K562 (cell line): ENCODE measurements around the gene DHX35. TPM values are rescaled to one million over a fixed set of nuclear protein-coding genes. Genes with fewer than 3 reads are reported as not detected.

Source experiments
- CCNT2 ChIP-seq: IDR thresholded peaks from 2 replicates; pipeline ENCODE4 v1.6.1; 2011; ENCODE audit warnings: borderline replicate concordance, low read depth, mild to moderate bottlenecking, moderate library complexity, mixed read lengths, low read length; ENCODE audit not compliant: insufficient read length; ENCODE audit errors: extremely low read depth
- E2F3 ChIP-seq: fragments of 250-450 bp; sonication (Bioruptor Pico); IDR thresholded peaks from 2 replicates; pipeline ENCODE4 v1.4.0; 2020; ENCODE audit warnings: mild to moderate bottlenecking
- EHMT2 ChIP-seq: fragments of 450-650 bp; IDR thresholded peaks from 2 replicates; pipeline ENCODE4 v1.6.1; 2018; ENCODE audit warnings: antibody characterized with exemption
- FOXP4 ChIP-seq: sonication (generic); formaldehyde crosslinking; IDR thresholded peaks from 2 replicates; pipeline ENCODE4 v1.8.0; 2022; ENCODE audit warnings: mild to moderate bottlenecking, missing genetic modification reagents, borderline replicate concordance
- HSF4 ChIP-seq: fragments of 250-450 bp; sonication (Bioruptor Pico); IDR thresholded peaks from 2 replicates; pipeline ENCODE4 v2.1.2; 2022; ENCODE audit warnings: mild to moderate bottlenecking, moderate library complexity, borderline replicate concordance
- ILK ChIP-seq: fragments of 450-650 bp; IDR thresholded peaks from 2 replicates; pipeline ENCODE4 v1.6.1; 2016; ENCODE audit warnings: missing genetic modification characterization, low read depth, mild to moderate bottlenecking, missing compliant biosample characterization, moderate library complexity, borderline replicate concordance
- KDM4B ChIP-seq, 2 experiments: fragments of 450-650 bp in 1 of 2; sonication (generic) in 1 of 2; IDR thresholded peaks; 2 replicates each; pipeline ENCODE4 v1.6.1; 2016 to 2017; ENCODE audit warnings: borderline replicate concordance in 2 of 2, antibody characterized with exemption in 1 of 2, low read depth in 1 of 2, mild to moderate bottlenecking in 1 of 2
- LCOR ChIP-seq: sonication (generic); formaldehyde crosslinking; IDR thresholded peaks from 2 replicates; pipeline ENCODE4 v1.8.0; 2022; ENCODE audit warnings: mild to moderate bottlenecking, missing genetic modification reagents
- MAZ ChIP-seq, 2 experiments: fragments of 450-650 bp in 1 of 2; sonication (generic) in 1 of 2; formaldehyde crosslinking; IDR thresholded peaks in 1 of 2; conservative IDR thresholded peaks in 1 of 2; 2 replicates each; pipeline versions ENCODE4 v1.4.0 to v1.5.0; 2020; ENCODE audit warnings: mild to moderate bottlenecking in 1 of 2, missing genetic modification reagents in 1 of 2
- PHF20 ChIP-seq: fragments of 450-650 bp; IDR thresholded peaks from 2 replicates; pipeline ENCODE4 v1.6.1; 2018; ENCODE audit not compliant: partially characterized antibody
- PTBP1 ChIP-seq: fragments of 200-400 bp; formaldehyde crosslinking; IDR thresholded peaks from 2 replicates; pipeline ENCODE4 v1.6.1; 2017; ENCODE audit warnings: low read depth, low read length
- RBBP5 ChIP-seq: fragments of 200-600 bp; sonication (generic); IDR thresholded peaks from 2 replicates; pipeline ENCODE4 v1.6.1; 2012; ENCODE audit warnings: borderline replicate concordance, mild to moderate bottlenecking, low read length, control low read depth, inconsistent platforms; ENCODE audit not compliant: insufficient read depth, poor library complexity, severe bottlenecking
- VEZF1 ChIP-seq: fragments of 200-800 bp; sonication (Bioruptor generic); IDR thresholded peaks from 2 replicates; pipeline ENCODE4 v1.6.1; 2017; ENCODE audit warnings: missing genetic modification characterization, missing compliant biosample characterization
- ZNF146 ChIP-seq: IDR thresholded peaks from one replicate; pipeline ENCODE4 v1.6.1; 2018; ENCODE audit warnings: missing compliant biosample characterization; ENCODE audit not compliant: unreplicated experiment
- ZNF174 ChIP-seq: fragments of 250-450 bp; sonication (Bioruptor Pico); IDR thresholded peaks from 2 replicates; pipeline ENCODE4 v1.4.0; 2020; ENCODE audit warnings: mild to moderate bottlenecking
- ZNF253 ChIP-seq: fragments of 250-450 bp; sonication (Bioruptor Pico); conservative IDR thresholded peaks from 2 replicates; pipeline ENCODE4 v1.6.1; 2021; ENCODE audit warnings: mild to moderate bottlenecking
- ZNF699 ChIP-seq: fragments of 250-450 bp; sonication (Bioruptor Pico); IDR thresholded peaks from 2 replicates; pipeline ENCODE4 v1.8.0; 2021; ENCODE audit warnings: mild to moderate bottlenecking, moderate library complexity; ENCODE audit not compliant: insufficient replicate concordance
- polyA plus RNA-seq, 8 experiments: library from polyadenylated mRNA; depleted of rRNA in 4 of 8; stranded (reverse) in 5 of 8; unstranded in 3 of 8; fragments of >200 nt; fragmentation: Nextera tagmentation in 2 of 8; fragmentation: Illumina TruSeq in 1 of 8; extraction: Ambion mirVana in 2 of 8; extraction: Trizol in 1 of 8; gene quantifications; 2 replicates each; pipeline versions ENCODE4 v1.2.1 to v1.2.3, GENCODE V29; 2011 to 2014; ENCODE audit warnings: inconsistent platforms in 1 of 8, missing spikeins in 1 of 8
- total RNA-seq, 7 experiments: library from RNA; depleted of rRNA in 6 of 7; stranded (reverse); fragments of >200 nt in 6 of 7; fragmentation: Illumina TruSeq in 2 of 7; extraction: Trizol in 2 of 7; gene quantifications; 2 replicates each; pipeline versions ENCODE4 v1.2.1 to v1.2.3, GENCODE V29; 2011 to 2021; ENCODE audit warnings: low replicate concordance in 1 of 7
- TF ChIP-seq, protein P1 (sequence below): fragments of 200-800 bp; sonication (Bioruptor generic); IDR thresholded peaks from 2 replicates; pipeline ENCODE4 v1.6.1; 2016; ENCODE audit warnings: missing genetic modification characterization, missing compliant biosample characterization

DHX35 gene
- total and polyA plus RNA-seq, 9 of the 15 experiments (the other 6 are each of a cell fraction or from before 2014, with no cell fraction given) = 6.5 to 25.6 (median 16.9) TPM

GRCh38 chr20:38926142-38926933, 35.8 kb upstream of the DHX35 start, which contains the start of gene FAM83D (continued):
- TF ChIP-seq ZNF146 (CRISPR knock-in tag) = no peak
- no peak for TF ChIP-seq ZNF174 (CRISPR knock-in tag)
- TF ChIP-seq, protein P1, sequence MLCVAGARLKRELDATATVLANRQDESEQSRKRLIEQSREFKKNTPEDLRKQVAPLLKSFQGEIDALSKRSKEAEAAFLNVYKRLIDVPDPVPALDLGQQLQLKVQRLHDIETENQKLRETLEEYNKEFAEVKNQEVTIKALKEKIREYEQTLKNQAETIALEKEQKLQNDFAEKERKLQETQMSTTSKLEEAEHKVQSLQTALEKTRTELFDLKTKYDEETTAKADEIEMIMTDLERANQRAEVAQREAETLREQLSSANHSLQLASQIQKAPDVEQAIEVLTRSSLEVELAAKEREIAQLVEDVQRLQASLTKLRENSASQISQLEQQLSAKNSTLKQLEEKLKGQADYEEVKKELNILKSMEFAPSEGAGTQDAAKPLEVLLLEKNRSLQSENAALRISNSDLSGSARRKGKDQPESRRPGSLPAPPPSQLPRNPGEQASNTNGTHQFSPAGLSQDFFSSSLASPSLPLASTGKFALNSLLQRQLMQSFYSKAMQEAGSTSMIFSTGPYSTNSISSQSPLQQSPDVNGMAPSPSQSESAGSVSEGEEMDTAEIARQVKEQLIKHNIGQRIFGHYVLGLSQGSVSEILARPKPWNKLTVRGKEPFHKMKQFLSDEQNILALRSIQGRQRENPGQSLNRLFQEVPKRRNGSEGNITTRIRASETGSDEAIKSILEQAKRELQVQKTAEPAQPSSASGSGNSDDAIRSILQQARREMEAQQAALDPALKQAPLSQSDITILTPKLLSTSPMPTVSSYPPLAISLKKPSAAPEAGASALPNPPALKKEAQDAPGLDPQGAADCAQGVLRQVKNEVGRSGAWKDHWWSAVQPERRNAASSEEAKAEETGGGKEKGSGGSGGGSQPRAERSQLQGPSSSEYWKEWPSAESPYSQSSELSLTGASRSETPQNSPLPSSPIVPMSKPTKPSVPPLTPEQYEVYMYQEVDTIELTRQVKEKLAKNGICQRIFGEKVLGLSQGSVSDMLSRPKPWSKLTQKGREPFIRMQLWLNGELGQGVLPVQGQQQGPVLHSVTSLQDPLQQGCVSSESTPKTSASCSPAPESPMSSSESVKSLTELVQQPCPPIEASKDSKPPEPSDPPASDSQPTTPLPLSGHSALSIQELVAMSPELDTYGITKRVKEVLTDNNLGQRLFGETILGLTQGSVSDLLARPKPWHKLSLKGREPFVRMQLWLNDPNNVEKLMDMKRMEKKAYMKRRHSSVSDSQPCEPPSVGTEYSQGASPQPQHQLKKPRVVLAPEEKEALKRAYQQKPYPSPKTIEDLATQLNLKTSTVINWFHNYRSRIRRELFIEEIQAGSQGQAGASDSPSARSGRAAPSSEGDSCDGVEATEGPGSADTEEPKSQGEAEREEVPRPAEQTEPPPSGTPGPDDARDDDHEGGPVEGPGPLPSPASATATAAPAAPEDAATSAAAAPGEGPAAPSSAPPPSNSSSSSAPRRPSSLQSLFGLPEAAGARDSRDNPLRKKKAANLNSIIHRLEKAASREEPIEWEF (CRISPR knock-in tag) = no peak
- peak; percentile 28; the same call in 1 of the 2 replicates for TF ChIP-seq VEZF1 (CRISPR knock-in tag)
- TF ChIP-seq RBBP5 = peak; percentile 93
- no peak for TF ChIP-seq HSF4
- no peak for TF ChIP-seq PTBP1
- peak; percentile 31 for TF ChIP-seq PHF20
- TF ChIP-seq FOXP4 (CRISPR knock-in tag) = no peak
- TF ChIP-seq CCNT2 = peak; percentile 62
- no peak for TF ChIP-seq EHMT2
- peak; percentile 26 to 78; a peak in 2 of 4 replicates for TF ChIP-seq MAZ (CRISPR knock-in tag; conservative IDR thresholded peaks at IDR 0.05 in 1 of 2, IDR thresholded peaks at IDR 0.05 in 1 of 2)
- no peak for TF ChIP-seq ZNF699 (CRISPR knock-in tag)
- no peak for TF ChIP-seq ZNF253 (CRISPR knock-in tag)
- TF ChIP-seq KDM4B (IDR thresholded peaks at IDR 0.05; ENCODE audit: borderline replicate concordance in 2 of 2, low read depth in 1 of 2) = no peak; a peak in 1 of 4 replicates
- no peak for TF ChIP-seq ILK (tag)
- peak; percentile 90 for TF ChIP-seq LCOR (CRISPR knock-in tag)
- peak; percentile 64; the same call in 1 of the 2 replicates for TF ChIP-seq E2F3 (CRISPR knock-in tag)
